CD4-positive, alpha-beta T cell treated with Interleukin-17A for 1 hour (primary cell): ENCODE results near the gene MAGI2.

Experiments
- DNase-seq: peaks from one replicate; pipeline ENCODE4 v3.0.0-alpha.2; 2020

Gene MAGI2

DNA sequence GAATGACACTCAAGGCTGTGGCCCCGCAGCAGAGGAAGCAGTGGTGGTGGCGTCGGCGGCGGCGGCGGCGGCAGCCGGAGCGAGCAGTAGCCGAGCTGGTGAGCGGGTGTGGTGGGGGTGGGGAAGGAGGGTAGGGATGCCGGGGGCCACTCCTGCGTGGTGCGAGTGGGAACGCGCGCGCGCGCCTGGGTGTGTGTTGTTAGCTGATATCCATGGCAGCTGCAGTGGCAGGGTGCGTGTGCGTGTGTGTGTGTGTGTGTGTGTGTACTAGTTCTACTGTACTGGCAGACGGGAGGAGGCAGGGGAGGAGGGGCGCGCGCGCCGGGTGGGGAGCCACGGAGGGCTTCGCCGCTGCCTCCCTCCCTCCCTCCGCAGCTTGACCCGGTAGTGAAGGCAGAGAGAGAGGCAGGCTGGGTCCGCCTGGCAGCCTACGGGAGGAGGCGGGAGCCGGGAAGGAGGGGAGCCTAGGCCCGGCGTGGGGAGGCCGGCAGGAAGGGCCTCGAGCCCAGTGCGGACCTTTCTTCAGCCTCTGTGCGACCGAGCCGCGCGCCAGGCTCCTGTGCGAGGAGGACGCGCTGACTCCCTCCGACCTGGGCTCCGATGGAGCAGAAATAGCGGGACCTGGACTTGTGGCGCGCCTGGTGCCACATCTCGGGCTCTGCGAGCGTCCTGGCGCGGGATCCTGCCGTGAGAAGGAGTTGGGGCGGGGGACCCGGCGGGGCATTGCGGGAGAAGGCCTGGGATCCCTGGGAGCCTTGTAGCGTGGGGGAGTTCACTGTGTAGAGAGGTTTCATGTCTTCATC, at the start of gene MAGI2:
Gene MAGI2 (minus strand): TSS at position 110 of the 803 bp plus-strand sequence. CDS start 347 bp downstream, outside the sequence.
- no peak for DNase-seq

DNA sequence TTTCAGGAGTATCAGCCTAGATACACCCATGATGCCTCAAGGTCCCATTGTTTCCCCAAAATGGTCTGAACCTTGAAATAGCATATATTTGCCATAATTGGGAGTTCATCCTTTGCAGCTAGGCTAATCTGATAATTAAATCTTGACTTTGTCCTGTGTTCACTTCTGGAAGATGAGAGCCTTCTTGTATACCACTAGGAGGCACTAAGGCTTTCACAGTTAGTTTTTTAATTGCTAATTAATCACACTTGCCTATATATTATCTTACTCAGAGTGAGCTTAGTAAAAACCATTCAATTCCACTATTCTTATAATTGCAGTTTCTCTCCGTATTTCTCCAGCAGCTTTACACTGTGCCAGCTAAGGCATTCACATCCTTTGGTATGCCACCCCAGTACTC, 48.7 kb upstream of the MAGI2 start:
- no peak for DNase-seq

DNA sequence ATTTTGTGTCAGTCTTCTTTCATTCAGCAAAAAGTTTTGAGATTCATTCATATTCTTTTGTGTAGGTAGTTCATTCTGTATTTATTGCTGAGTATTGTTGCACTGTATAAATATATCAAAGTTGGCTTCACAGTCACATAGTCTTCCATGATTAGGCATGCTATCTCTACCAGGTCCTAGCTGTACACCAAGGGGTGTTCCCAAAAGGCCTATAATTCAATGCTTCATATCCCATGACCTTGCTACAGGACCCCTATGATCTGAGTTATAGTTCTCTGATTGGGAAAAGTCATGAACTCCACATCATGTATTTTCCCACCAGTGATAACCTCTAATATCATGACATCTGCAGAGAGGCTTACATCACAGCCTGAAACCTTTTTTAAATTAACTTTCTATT, 47.3 kb upstream of the MAGI2 start:
- DNase-seq: no peak

DNA sequence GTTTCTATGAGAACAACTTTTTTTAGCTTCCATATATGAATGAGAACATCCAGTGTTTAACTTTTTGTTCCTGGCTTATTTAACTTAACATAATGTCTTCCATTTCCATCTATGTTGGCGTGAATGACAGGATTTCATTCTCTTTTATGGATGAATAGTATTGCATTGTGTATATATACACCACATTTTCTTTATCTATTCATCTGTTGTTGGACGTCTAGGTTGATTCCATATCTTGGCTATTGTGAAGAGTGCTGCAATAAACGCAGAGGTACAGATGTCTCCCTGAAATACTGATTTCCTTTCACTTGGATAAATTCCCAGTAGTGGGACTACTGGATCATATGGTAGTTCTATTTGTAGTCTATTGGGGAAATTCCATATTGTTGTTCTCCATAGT, 44.3 kb upstream of the MAGI2 start:
- no peak for DNase-seq

DNA sequence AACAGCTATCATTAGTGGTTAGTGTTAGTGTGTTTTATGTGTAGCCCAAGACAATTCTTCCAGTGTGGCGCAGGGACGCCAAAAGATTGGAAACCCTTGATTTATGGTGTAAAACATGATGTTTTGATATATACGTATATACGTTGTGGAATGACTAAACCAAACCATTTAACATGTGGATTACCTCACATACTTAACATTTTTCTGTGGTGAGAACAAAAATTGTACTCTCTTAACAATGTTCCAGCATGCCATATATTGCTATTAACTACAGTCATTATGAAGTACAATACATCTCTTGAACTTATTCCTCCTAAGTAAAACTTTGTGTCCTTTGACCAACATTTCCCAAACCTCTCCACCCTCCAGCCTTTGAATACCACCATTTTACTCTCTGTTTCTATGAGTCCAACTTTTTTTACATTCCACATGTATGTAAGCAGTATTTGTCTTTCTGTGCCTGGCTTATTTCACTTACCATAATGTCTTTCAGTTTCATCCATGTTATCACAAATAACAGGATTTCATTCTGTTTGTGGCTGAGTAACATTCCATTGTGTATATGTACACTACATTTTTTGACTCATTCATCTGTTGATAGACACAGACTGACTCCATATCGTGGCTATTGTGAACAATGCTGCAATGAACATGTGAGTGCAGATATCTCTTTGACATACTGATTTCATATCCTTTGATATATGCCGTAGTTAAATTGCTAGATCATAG, 42.2 kb upstream of the MAGI2 start:
- DNase-seq: no peak

DNA sequence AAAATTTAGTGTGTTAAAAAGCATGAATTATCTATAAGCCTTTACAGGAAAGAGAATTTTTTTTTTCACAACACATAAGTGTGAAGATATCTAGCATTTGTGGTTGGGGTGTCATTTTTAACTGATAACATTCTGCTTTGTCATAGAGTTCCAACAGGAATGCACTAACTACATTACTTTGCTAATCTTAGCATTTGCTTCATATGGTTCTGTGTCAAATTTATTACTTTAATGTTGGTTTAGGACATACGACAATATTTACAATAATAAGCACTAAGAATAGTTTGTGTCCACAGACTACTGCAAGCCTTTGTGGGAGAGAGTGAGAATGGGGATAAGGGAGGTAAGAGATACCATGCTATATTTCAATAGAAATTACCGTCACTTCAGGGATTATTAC, 40.6 kb upstream of the MAGI2 start:
- DNase-seq: no peak

DNA sequence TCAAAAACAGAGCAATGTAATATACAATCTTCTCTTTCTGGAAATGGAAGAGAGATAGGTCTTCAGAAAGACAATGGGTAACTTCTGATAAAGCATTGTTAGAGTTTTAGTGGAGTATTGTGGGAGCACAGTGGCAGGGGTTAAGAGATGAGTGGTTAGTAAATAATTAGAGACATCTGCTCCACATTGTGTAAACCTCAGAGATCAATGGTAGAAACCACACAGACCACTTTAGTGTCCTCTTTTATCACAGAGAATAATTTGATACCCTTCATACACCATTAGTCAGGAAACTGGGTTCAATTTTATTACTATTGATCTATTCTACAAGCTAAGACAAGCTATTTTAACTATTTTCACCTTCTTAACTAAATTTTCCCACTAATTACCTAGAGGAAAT, 35.9 kb upstream of the MAGI2 start:
- no peak for DNase-seq

DNA sequence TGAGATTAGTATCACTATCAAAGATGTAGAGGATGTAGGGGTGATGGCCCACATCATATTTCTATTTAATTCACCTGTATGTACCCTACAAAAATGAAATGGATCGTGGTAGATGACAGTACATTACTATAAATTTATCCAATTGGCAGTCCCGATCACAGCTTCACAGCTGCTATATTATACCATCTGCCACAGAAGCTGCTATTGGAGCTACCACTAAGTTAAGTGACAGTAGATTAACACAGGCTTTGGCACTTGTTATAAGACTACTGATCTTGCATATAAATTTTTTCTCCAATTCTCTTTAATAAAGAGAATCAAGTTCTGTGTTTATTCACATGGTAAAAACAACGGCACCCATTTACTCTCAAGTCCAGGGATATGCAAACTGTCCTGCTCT, 24.9 kb upstream of the MAGI2 start:
- no peak for DNase-seq

DNA sequence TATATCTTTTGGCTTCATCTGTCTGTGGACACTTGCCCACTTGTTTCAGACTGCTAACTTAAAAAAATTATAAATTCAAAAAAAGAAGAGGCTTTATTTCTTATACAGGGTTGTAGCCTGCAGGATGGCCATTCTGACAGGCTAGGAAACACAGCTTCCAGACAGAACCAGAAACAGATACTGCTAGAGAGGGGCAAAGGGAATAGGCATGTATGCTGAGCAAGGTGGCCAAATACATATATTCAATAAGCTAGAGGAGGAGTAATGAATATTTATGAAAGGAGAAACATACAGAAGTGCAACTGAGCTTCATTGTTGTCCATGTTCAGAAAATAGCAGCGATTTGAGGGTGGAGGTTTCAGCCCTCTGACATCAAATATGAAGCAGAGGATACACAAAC, 22.0 kb upstream of the MAGI2 start:
- DNase-seq: no peak

DNA sequence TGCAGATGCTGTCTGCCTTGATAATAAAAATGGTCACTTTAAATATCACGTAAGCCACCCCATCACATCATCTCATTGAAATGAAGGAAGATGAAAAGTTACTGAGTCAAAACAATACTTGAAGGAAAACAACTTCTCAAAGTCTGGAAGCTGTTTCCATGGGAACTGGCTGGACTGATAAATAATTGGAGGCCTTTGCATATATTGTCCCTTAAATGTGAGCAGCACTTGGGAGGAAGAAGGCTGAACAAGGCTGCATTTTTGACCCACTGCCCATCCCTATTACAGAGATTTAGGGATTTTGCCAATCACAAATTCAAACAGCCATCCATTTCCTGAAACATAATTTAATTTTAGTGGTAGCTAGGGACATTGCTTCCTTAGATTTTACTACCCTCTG, 18.2 kb upstream of the MAGI2 start:
- DNase-seq: no peak

DNA sequence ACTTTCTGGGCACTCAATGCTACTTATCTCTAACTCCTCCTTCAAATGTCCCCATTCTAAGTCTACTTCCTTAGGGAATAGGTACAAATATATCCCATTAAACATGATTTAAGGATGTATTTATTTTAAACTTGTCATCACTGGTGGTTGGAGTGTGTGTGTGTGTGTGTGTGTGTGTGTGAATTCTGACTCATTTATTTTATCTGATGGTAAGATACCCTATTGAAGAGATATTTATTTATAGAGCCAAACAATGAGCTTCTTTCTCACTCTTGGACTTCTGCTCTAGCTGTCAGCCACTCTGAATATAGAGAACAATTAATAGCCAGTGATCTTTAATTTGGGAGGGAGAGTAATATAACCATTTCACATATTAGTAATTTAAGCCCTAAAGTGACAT, 17.8 kb upstream of the MAGI2 start:
- DNase-seq: no peak

DNA sequence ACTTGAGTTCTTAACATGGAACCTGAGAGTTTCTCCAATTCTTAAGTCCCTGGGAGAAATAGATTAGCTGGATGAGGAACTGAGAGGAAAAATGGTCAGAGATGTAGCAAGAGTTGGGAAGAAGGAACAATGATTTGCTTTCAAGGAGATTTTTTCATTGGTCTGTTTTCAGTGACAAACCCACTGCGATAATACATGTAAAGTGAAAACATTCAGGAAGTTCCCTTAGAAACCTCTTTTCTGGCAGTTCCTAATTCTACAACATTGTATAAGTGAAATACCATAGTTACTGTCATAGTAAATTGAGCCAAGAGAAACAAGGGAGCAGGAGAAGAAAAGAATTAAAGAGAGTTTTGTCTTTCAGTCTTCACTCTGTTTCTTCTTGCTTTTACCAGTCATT, 12.1 kb upstream of the MAGI2 start:
- DNase-seq: no peak

DNA sequence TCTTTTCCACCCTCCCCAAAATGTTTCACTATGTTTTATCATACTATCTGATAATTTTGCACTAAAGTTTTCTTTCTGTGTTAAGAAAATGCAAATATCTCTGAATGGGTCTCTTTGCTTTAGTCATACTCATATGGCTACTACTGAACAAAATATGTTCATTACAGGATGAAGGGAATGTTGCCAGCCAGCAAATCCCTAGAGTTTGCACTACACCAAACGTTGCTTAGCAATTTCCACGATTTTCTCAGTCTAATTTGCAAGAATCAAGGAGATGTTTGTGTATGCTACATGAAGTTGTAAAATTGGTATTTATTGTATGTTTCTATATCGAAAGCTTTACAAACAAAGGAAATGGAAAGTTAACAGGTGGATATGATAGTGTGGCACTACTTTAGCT, 10.6 kb upstream of the MAGI2 start:
- no peak for DNase-seq

DNA sequence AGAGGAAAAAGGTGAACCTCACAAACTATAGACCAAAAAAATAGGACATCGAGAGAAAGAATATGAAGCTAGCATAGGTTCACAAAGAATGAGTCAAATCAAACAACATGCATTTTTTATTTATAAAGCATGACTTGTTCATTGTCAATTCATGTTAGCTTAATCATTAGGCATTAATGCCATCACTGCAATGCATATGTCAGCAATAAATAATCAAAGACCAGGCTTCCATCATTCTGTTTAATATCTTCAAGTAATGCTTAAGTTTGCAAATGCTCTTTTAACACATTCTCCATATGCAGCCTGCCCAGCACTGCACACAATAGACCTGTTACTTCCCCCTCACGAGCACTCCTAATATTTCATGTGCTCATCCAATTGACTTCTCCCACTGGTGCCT, 8.9 kb upstream of the MAGI2 start:
- no peak for DNase-seq

DNA sequence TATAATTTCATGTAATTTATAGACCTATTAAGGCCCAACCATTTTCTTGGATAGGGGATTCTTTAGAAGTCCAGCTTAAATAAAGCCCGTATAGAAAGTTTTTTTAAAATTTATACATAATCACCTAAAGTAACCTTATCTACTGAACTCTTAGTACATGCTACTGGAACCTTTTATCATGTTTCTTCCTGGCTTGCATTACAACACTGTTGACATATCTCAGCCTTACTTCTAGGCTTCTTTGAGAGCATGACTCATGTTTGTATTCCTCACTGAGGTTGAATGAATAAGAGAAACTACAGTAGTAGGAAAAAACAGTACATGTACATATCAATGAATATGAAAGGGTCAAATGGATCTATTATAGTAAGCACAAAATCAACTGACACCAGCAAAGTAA, 8.2 kb upstream of the MAGI2 start:
- DNase-seq: no peak

DNA sequence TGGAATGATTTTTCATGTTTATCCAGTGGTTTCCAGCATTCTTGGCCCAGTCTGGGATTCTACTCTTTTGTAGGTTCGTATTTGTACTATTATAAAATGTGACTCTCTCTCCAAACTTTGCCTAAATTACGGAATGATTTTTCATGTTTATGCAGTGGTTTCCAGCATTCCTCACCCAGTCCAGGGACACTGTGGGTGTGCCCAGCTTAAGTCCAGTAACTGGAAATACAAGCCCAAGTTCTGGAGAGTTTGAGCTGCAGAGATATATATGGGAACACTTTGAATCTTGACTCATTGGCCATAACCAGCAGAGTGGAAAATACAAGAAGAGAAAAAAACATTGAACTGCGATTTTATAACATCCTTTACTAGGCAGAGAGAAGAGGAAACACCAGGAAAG, 5.9 kb upstream of the MAGI2 start:
- no peak for DNase-seq

DNA sequence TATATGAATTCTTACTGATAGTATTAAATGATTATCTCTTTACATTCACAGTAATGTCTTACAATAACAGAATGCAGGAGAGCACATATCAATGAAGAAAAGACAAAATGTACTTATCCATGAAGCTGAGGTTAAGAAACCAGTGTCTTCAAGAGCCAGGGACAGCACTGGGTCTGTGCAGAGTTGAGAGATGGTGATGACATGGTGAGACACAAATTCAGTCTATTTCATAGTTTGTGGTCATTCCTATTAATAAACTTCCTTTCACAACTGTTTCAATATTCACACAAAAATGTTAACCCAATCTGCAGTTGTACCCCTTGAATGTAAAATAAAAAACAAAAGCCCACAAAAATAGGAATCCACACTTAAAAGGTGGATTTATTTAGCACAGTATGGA, 5.3 kb upstream of the MAGI2 start:
- DNase-seq: no peak

DNA sequence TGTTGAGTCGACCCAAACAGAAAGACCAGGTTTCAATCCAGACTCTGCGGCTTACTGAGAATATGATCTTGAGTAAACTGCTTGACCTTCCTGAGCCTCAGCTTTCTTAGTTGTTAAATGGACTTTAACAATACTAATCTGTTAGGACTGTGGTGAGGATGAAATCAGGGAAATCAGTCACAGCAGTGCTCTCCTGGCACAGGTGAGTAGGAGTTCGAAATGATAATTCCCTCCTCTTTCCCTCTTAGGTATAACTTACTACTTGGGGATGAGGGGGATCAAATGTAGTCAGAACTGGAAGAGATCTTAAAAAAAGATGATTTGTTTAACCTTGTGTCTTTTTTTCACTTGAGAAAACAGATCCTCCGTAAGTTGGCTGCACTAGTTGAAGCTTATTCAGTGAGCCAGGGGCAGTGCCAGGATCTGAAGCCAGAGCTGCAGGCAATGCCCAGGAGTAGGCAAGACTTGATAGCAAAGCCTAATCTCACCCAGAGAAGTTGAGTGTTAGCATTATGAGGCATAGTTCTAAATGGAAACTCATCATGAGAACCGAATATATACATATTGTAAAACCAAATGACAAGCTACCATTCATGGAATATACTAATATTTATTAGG, 1.8 kb upstream of the MAGI2 start:
- DNase-seq: no peak

DNA sequence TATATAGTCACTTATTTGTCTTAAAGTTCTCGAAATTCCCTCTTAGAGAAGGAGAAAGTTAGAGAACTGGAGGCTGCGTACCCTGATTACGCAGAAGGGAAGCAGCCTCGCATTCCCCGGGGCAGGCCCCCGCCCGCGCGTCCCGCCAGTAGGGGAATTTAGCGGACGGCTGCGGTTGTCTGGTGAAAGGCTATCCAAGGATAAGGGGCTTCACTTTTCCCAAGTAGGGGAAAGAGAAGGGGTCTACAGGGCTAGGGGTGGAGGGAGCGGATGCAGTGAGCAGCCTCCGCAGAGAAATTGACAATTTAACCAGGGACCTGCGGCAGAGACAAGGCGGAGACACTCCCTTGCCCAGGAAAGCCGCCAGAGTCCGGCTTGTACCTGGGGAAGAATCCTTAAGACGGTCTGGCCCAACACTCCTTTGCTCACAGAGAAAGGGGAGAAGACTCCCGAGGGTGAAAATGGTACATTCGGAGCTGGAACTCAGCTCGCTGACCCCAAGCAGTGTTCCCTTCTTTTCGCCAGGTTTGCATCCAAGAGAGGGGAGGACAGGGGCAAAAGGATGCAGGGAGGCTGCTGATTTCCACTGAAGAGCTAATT, 994 bp upstream of the MAGI2 start:
- DNase-seq: no peak

DNA sequence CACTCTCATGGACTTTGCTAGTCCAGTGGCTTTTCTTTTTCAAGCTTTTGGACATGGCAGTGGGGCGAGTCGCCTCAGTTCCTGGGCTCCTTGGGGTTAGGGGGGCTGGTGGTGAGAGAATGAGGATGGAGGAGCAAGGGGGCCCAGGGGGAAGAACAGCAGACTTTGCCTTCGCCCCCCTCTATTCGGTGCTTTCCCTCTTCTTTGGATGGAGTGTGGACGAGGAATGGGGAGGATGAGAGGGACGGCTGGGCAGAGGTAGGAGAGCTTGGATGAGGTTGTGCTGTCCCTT, 255 bp downstream of the MAGI2 start:
- no peak for DNase-seq

DNA sequence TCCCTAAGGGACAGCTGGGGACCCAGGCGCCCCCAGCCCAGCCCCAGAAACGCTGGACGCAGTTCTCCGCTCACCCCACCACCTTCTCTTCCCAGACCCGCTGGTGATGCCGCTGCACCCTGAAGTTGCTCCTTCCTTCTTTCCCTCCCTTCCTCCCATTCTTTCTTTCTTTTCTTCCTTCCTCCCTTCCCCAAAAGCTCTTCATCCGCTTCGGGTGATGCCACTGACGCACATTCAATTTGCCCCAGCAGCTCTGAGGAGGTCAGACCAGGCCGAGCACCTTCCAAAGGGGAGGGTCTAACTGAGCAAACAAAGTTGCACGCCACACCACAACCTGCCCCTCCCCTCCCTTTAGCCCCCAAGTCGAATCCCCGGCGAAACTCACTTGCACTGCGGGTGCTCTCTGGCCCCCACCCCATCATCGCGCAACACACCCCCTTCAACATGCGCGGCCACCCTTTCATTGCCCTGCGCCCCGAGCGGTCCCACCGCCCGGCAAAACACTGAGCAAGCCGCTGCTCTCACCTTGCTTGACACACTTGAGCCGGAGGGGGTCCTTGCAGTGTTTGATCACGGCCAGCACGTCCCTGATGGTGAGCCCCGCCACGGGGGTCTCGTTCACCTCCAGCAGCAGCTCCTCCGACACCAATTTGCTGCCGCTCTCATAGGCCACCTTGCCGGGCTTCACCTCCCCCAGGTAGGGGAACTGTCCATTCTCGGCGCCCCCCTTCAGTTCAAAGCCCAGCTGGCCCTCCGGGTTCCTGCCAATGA, 787 bp downstream of the MAGI2 start:
- DNase-seq: no peak

DNA sequence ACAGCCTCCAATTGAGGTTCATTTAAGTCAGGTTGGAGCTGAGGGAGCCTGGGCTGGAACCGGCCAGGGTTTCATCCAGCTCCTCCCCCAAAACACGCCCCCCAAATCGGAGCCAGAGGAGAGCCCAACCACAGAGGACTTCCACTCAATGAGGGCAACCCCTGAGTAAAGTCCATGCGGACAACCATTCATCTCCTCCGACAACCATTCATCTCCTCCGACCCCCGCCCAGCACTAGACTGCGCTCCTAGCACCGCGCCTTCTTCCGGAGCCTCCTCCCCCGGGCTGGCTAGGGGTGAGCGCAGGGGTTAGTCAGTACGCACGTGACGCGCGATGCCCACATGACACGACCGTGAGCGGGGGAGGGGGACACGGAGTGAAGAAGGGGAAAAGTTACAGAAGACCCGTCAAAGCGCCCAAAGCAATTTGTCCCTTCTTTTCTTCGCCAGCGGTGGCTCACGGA, 1.4 kb downstream of the MAGI2 start:
- DNase-seq: no peak

DNA sequence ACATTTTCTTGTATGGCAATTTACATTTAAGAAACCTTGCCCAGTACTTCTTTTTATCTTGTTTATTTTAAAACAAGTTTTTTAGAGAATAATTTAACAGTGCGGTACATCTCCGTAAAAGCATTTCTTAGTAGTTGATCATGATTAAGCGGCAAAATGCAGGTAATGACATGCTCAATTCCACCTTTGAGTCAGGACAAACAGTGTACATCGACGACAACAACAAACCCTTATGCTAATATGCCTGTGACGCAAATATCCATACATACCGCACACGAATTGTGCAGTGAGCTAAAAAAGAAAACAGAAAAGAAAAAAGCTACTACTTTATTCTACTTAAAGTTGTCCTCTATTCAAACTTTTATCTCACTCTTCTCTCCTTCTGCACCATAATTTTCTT, 1.9 kb downstream of the MAGI2 start:
- DNase-seq: no peak
